ENCODE data around the gene PROZ. TPM values are rescaled to one million over a fixed set of nuclear protein-coding genes. Genes with fewer than 3 reads are reported as not detected.

PROZ gene
- polyA plus RNA-seq, 1 donor (not counting 4 experiments of a cell fraction or from before 2014, with no cell fraction given), result not detected

DNA sequence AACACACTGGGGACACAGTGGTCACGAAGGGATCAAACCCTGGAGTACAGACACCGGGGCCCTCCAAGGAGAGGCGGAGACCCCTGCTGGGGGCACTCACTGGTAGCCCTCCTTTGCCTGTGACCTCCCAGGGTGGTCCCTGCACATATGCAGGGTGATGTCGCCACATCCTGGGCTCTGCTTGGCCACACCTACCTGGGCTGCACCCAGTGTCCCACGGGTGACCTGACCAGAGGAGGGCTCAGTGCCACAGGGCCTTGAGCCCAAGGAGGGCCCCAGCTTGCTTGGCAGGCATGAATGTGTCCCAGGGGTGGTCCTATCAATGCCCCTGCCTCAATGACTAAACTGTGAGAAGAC is 45.9 kb downstream of the PROZ start:
- H3K27me3 ChIP-seq (ENCODE audit: control insufficient read depth, extremely low read depth, insufficient read depth, low read length), result no peaks in the 10 kb centered on the region
- H4K20me1 ChIP-seq (ENCODE audit: control insufficient read depth, extremely low read depth, insufficient read depth, low read length), result peaks cover 6% of the 10 kb centered on the region
- no peak overlapping the region for H3K4me2 ChIP-seq (ENCODE audit: control insufficient read depth, extremely low read depth, insufficient read depth, low read depth, low read length)
- peaks cover 25% of the 10 kb centered on the region for H3K4me1 ChIP-seq (ENCODE audit: control insufficient read depth, extremely low read depth, insufficient read depth, low read length)
- H2AFZ ChIP-seq (ENCODE audit: control insufficient read depth, low read length), result no peak overlapping the region
- H3K79me2 ChIP-seq (ENCODE audit: control insufficient read depth, insufficient read depth, low read length), result peaks cover 86% of the 10 kb centered on the region
- dilution Hi-C loops (cut with MboI; ENCODE audit: extremely low pct_ligation_motif_present, low sequenced_read_pairs), result no loop called here
- H3K4me3 ChIP-seq (ENCODE audit: control insufficient read depth in 2 of 3, extremely low read depth in 1 of 3, insufficient read depth in 2 of 3, low read depth in 1 of 3, low read length in 3 of 3), result no peak overlapping the region
- H3K36me3 ChIP-seq (ENCODE audit: control insufficient read depth in 2 of 2, extremely low read depth in 1 of 2, insufficient read depth in 2 of 2, low read length in 2 of 2), result peaks cover 11 to 15% of the 10 kb centered on the region in 2 experiments
- no peak for DNase-seq (ENCODE audit: low read depth, low spot score)
- H3K27ac ChIP-seq (ENCODE audit: control insufficient read depth, insufficient read depth, low read length), result no peak overlapping the region
- no peaks in the 10 kb centered on the region for H3K9me3 ChIP-seq (ENCODE audit: control insufficient read depth, low read depth, low read length)
- no peak overlapping the region for H3K9ac ChIP-seq (ENCODE audit: control insufficient read depth, extremely low read depth, insufficient read depth, low read length)
- no peak for TF ChIP-seq EZH2 (IDR thresholded peaks at IDR 0.05; ENCODE audit: low read length)
- TF ChIP-seq, protein P1, sequence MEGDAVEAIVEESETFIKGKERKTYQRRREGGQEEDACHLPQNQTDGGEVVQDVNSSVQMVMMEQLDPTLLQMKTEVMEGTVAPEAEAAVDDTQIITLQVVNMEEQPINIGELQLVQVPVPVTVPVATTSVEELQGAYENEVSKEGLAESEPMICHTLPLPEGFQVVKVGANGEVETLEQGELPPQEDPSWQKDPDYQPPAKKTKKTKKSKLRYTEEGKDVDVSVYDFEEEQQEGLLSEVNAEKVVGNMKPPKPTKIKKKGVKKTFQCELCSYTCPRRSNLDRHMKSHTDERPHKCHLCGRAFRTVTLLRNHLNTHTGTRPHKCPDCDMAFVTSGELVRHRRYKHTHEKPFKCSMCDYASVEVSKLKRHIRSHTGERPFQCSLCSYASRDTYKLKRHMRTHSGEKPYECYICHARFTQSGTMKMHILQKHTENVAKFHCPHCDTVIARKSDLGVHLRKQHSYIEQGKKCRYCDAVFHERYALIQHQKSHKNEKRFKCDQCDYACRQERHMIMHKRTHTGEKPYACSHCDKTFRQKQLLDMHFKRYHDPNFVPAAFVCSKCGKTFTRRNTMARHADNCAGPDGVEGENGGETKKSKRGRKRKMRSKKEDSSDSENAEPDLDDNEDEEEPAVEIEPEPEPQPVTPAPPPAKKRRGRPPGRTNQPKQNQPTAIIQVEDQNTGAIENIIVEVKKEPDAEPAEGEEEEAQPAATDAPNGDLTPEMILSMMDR (optimal IDR thresholded peaks at IDR 0.05 in 1 of 3, IDR thresholded peaks at IDR 0.05 in 1 of 3, conservative IDR thresholded peaks at IDR 0.05 in 1 of 3; ENCODE audit: extremely low read depth in 1 of 3, insufficient read depth in 2 of 3, low read length in 3 of 3), result no peak
- no peaks in the 10 kb centered on the region for H3K9me1 ChIP-seq (ENCODE audit: control insufficient read depth, extremely low read depth, insufficient read depth, low read length)
- no peak for FAIRE-seq

DNA sequence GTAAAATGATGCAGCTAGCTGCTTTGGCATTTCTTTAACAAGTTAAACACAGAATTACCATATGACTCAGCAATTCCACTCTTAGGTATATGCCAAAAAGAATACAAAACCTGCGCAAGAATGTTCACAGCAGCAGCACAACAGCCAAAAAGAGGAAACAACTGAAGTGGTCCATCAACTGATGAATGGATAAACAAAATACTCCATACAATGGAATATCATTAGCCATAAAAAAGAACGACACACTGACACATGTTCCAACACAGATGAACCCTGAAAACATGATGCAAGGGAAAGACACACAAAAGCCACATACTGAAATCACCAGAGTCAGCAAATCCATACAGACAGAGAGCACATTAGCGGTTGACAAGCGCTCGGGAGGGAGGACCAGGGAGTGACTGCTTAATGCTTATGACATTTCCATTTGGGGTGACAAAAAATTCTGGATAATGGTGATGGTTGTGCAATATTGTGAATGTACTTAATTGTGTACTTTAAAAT is 47.0 kb downstream of the PROZ start:
- H4K20me1 ChIP-seq (ENCODE audit: control insufficient read depth, extremely low read depth, insufficient read depth, low read length), result peaks cover 6% of the 10 kb centered on the region
- H3K79me2 ChIP-seq (ENCODE audit: control insufficient read depth, insufficient read depth, low read length), result peaks cover 85% of the 10 kb centered on the region
- DNase-seq (ENCODE audit: low read depth, low spot score) (no peak), FAIRE-seq (no peak)
- no peaks in the 10 kb centered on the region for H3K9me3 ChIP-seq (ENCODE audit: control insufficient read depth, low read depth, low read length)
- dilution Hi-C loops (cut with MboI; ENCODE audit: extremely low pct_ligation_motif_present, low sequenced_read_pairs), result no loop called here
- H3K4me3 ChIP-seq (ENCODE audit: control insufficient read depth in 2 of 3, extremely low read depth in 1 of 3, insufficient read depth in 2 of 3, low read depth in 1 of 3, low read length in 3 of 3), result no peak overlapping the region
- H3K4me2 ChIP-seq (ENCODE audit: control insufficient read depth, extremely low read depth, insufficient read depth, low read depth, low read length), result peak overlapping the region; percentile 33
- TF ChIP-seq, protein P1 (optimal IDR thresholded peaks at IDR 0.05 in 1 of 3, IDR thresholded peaks at IDR 0.05 in 1 of 3, conservative IDR thresholded peaks at IDR 0.05 in 1 of 3; ENCODE audit: extremely low read depth in 1 of 3, insufficient read depth in 2 of 3, low read length in 3 of 3), result no peak
- TF ChIP-seq EZH2 (IDR thresholded peaks at IDR 0.05; ENCODE audit: low read length), result no peak
- H3K4me1 ChIP-seq (ENCODE audit: control insufficient read depth, extremely low read depth, insufficient read depth, low read length), result peaks cover 25% of the 10 kb centered on the region
- H3K27me3 ChIP-seq (ENCODE audit: control insufficient read depth, extremely low read depth, insufficient read depth, low read length), result no peaks in the 10 kb centered on the region
- H3K36me3 ChIP-seq (ENCODE audit: control insufficient read depth in 2 of 2, extremely low read depth in 1 of 2, insufficient read depth in 2 of 2, low read length in 2 of 2), result peaks cover 4 to 15% of the 10 kb centered on the region in 2 experiments
- H3K27ac ChIP-seq (ENCODE audit: control insufficient read depth, insufficient read depth, low read length), result peak overlapping the region; percentile 43
- H3K9ac ChIP-seq (ENCODE audit: control insufficient read depth, extremely low read depth, insufficient read depth, low read length), result no peak overlapping the region
- H3K9me1 ChIP-seq (ENCODE audit: control insufficient read depth, extremely low read depth, insufficient read depth, low read length), result no peaks in the 10 kb centered on the region
- H2AFZ ChIP-seq (ENCODE audit: control insufficient read depth, low read length), result no peak overlapping the region
